Measurements from ENCODE around the gene SVIL. TPM values are rescaled to one million over a fixed set of nuclear protein-coding genes. Genes with fewer than 3 reads are reported as not detected.
"Not testable (repeated sequence)": the region's sequence is repeated elsewhere in the genome, so short reads cannot be mapped to it uniquely, and the experiment has no call there.

SVIL gene
- total RNA-seq, 2 experiments from 2014 or later: 1.0 to 3.7 TPM

GRCh38 chr10:29539412-29539811, 95.4 kb downstream of the SVIL start:
- CTCF ChIA-PET: no interaction called here
- H3K36me3 Mint-ChIP-seq: no peaks in the 10 kb centered on the region

GRCh38 chr10:29537799-29538198, 97.0 kb downstream of the SVIL start:
- Mint-ChIP-seq H3K27ac (no peak overlapping the region), H3K4me1 (no peaks in the 10 kb centered on the region), H3K4me3 (no peak overlapping the region), H3K36me3 (no peaks in the 10 kb centered on the region), H3K9me3 (ENCODE audit: low read depth) (no peaks in the 10 kb centered on the region), H3K27me3 (no peaks in the 10 kb centered on the region)
- no peak for DNase-seq
- CTCF ChIA-PET: no interaction called here
- no peak for ATAC-seq

More at GRCh38 chr10:29539412-29539811, 95.4 kb downstream of the SVIL start:
- DNase-seq (no peak), ATAC-seq (no peak)
- Mint-ChIP-seq H3K9me3 (ENCODE audit: low read depth) (no peaks in the 10 kb centered on the region), H3K4me1 (no peaks in the 10 kb centered on the region), H3K27me3 (no peaks in the 10 kb centered on the region), H3K4me3 (no peak overlapping the region), H3K27ac (no peak overlapping the region)

DNA sequence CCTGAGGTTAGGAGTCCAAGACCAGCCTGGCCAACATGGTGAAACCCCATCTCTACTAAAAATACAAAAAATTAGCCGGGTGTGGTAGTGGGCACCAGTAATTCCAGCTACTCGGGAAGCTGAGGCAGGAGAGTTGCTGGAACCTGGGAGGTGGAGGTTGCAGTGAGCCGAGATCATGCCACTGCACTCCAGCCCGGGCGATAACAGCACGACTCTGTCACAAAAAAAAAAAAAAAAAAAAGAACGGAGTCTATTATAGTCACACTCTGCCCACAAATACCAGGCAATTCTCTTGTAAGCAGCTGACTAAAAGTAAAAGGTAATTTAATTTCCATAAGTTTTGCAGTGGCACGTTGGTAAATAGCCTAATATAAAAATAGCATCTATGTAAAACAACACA, 98.1 kb downstream of the SVIL start:
- DNase-seq; H3K27me3 Mint-ChIP-seq; ATAC-seq; H3K4me1 Mint-ChIP-seq; H3K27ac Mint-ChIP-seq; H3K4me3 Mint-ChIP-seq; CTCF ChIA-PET; H3K36me3 Mint-ChIP-seq; H3K9me3 Mint-ChIP-seq (ENCODE audit: low read depth): not testable (repeated sequence)

GRCh38 chr10:29535778-29536453, 98.9 kb downstream of the SVIL start:
- Mint-ChIP-seq H3K36me3 (no peaks in the 10 kb centered on the region), H3K4me1 (no peaks in the 10 kb centered on the region), H3K4me3 (no peak overlapping the region), H3K9me3 (ENCODE audit: low read depth) (no peaks in the 10 kb centered on the region), H3K27ac (no peak overlapping the region), H3K27me3 (no peaks in the 10 kb centered on the region)
- CTCF ChIA-PET: interaction anchor here (1.0 kb wide), 1 partner anchor 13 kb away, joined by 3 read pairs; no protein-coding TSS in a partner anchor
- DNase-seq (no peak), ATAC-seq (no peak)

DNA sequence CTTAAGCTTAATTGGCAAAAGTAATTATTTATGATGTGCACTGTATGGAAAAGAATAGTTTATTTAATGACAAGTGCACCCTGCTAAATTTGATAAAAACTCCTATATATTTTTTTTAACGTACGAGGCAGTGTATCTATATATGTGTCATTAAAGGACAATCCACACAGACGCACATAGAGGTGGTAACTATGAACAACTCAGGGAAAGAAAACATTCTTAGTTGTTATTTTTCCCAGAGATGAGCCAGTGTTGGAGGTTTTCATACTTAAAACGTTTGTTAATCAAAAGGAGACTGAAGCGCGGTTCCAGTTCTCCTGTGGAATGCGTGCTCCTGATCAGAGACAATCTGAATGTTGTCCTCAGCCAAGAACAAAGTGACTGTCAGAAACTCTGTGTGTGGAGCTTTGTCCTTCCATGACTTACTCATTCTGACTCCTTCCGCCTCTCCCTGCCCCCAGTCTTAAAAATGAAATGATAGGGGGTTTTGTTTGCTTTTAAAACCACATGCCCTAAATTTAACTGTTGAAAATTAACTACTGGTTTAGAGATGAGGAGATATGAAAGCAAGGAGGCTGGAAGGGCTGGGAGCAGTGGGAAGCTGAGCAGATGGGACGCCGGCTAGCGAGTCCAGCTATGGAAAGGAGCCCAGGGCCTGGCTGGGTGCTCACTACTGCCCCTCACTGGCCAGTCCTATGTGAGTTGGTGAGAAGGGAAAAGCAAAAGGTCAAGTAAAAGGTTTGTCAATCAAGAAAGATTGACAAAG, 99.6 kb downstream of the SVIL start:
- no peaks in the 10 kb centered on the region for H3K27me3 Mint-ChIP-seq
- H3K36me3 Mint-ChIP-seq: no peaks in the 10 kb centered on the region
- CTCF ChIA-PET: interaction anchor here (1.0 to 1.4 kb wide), 2 partner anchors 13 to 38 kb away, joined by 3 read pairs; no protein-coding TSS in a partner anchor
- no peak overlapping the region for H3K27ac Mint-ChIP-seq
- ATAC-seq (no peak), DNase-seq (no peak)
- no peak overlapping the region for H3K4me3 Mint-ChIP-seq
- H3K9me3 Mint-ChIP-seq (ENCODE audit: low read depth): no peaks in the 10 kb centered on the region
- H3K4me1 Mint-ChIP-seq: no peaks in the 10 kb centered on the region

GRCh38 chr10:29534590-29534989, 100.2 kb downstream of the SVIL start:
- ATAC-seq (no peak), DNase-seq (no peak)
- CTCF ChIA-PET: interaction anchor here (1.0 to 1.4 kb wide), 2 partner anchors 12 to 38 kb away, joined by 3 read pairs; no protein-coding TSS in a partner anchor
- H3K4me1 Mint-ChIP-seq: no peaks in the 10 kb centered on the region
- H3K4me3 Mint-ChIP-seq: no peak overlapping the region
- no peaks in the 10 kb centered on the region for H3K9me3 Mint-ChIP-seq (ENCODE audit: low read depth)
- no peak overlapping the region for H3K27ac Mint-ChIP-seq
- H3K27me3 Mint-ChIP-seq: no peaks in the 10 kb centered on the region
- no peaks in the 10 kb centered on the region for H3K36me3 Mint-ChIP-seq

- Mint-ChIP-seq H3K27ac (no peak overlapping the region), H3K9me3 (ENCODE audit: low read depth) (no peaks in the 10 kb centered on the region), H3K27me3 (no peaks in the 10 kb centered on the region), H3K36me3 (no peaks in the 10 kb centered on the region), H3K4me1 (no peaks in the 10 kb centered on the region), H3K4me3 (no peak overlapping the region)
- DNase-seq (no peak), ATAC-seq (no peak)
- CTCF ChIA-PET: interaction anchor here (1.4 kb wide), 1 partner anchor 37 kb away, joined by 3 read pairs; no protein-coding TSS in a partner anchor
These were observed 101.0 kb downstream of the SVIL start for GRCh38 chr10:29533696-29534285.

GRCh38 chr10:29533046-29533445, 101.7 kb downstream of the SVIL start:
- no peaks in the 10 kb centered on the region for H3K4me1 Mint-ChIP-seq
- no peak overlapping the region for H3K27ac Mint-ChIP-seq
- no peaks in the 10 kb centered on the region for H3K27me3 Mint-ChIP-seq
- DNase-seq (no peak), ATAC-seq (no peak)
- H3K9me3 Mint-ChIP-seq (ENCODE audit: low read depth): no peaks in the 10 kb centered on the region
- H3K4me3 Mint-ChIP-seq: no peak overlapping the region
- CTCF ChIA-PET: no interaction called here
- H3K36me3 Mint-ChIP-seq: no peaks in the 10 kb centered on the region

DNA sequence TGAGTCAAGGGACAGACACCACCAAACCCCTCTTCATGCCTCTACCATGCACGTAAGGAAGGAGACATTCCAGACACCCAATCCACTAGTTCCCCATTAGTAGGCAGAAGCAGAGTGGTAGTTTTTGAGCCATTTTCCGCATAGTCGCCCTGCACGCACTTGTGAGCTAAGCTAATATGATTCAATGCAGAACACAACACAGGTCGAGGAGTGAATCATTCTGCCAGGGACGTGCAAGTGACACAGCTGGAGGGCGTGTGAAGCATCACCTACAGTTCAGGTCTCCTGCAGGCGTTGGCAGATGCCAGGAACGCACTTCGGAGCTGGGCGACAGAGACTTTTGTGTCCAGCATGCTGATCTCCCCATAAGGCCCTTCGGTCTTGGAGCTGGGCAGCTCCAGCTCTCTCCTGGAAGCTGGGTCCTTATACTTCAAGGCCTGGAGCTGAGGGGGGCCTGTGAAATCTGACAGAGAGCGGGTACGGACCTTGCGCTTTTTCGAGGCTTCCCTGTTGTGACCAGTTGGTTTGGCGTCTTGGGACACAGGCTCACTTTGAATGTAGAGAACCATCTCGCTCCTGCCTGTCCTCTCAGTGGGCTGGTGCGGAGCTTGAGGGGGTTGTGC, 102.4 kb downstream of the SVIL start:
- CTCF ChIA-PET: no interaction called here
- ATAC-seq (no peak), DNase-seq (no peak)
- Mint-ChIP-seq H3K9me3 (ENCODE audit: low read depth) (no peaks in the 10 kb centered on the region), H3K27ac (no peak overlapping the region), H3K36me3 (no peaks in the 10 kb centered on the region), H3K4me1 (no peaks in the 10 kb centered on the region), H3K27me3 (no peaks in the 10 kb centered on the region), H3K4me3 (no peak overlapping the region)

DNA sequence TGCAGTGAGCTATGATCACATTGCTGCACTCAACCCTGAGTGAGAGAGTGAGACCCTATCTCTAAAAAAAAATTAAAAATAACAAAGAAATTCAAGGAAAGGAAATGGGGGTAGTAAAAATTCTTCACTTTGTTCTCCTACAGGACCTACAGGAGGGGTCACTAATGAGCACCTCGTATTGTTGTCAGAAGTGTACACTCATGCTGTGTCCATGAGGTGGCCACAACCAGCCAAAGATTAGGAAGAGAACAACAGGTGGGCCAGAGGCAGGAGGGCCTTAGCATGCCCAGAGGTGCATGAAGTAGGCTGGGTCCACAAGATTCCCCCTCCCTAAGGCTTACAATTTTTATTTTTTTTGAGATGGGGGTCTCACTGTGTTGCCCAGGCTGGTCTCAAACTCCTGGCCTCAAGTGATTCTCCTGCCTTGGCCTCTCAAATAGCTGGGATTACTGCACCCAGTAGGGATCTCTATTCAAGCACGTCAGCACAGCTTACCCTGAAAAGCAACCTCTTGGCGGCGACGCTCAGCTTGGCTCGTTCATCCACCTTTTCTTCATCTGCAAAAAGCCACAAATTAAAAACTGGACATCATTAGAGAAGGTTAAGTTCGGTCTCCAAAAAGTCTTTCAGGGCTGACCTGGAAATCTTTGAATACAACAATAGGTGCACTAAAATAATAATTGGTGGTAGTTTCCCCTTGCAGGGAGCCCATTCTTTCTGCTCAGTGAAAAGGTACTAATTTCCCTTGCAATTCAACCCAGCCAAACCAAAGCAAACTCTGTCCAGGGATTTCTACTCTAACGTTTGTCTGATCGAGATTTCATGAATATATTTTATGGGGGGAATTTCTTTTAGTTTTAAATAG, 104.4 kb downstream of the SVIL start:
- no peaks in the 10 kb centered on the region for H3K36me3 Mint-ChIP-seq
- CTCF ChIA-PET: interaction anchor here (1.1 kb wide), 1 partner anchor 13 kb away, joined by 4 read pairs; no protein-coding TSS in a partner anchor
- H3K9me3 Mint-ChIP-seq (ENCODE audit: low read depth): no peaks in the 10 kb centered on the region
- no peak for ATAC-seq
- no peaks in the 10 kb centered on the region for H3K27me3 Mint-ChIP-seq
- no peak for DNase-seq
- no peak overlapping the region for H3K27ac Mint-ChIP-seq
- no peaks in the 10 kb centered on the region for H3K4me1 Mint-ChIP-seq
- H3K4me3 Mint-ChIP-seq: no peak overlapping the region

DNA sequence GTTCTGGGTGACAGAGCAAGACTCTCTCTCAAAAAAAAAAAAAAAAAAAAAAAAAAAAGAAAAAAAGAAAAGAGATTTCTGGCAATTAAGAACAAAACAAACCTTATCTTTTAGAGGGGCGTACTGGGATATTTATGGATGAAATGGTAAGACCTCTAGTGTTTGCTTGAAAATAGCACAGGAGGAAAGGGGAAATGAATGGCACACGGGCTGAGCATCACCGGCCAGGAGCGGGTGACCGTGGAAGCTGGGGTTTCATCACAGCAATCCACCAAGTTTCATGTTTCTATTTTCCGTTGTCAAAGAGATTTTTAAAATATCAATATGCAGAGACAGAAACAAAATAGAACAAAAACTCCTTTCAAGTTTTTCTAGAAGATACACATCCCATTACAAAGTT, 105.6 kb downstream of the SVIL start:
- H3K4me3 Mint-ChIP-seq: no peak overlapping the region
- CTCF ChIA-PET: no interaction called here
- no peaks in the 10 kb centered on the region for H3K36me3 Mint-ChIP-seq
- ATAC-seq: no peak
- no peaks in the 10 kb centered on the region for H3K4me1 Mint-ChIP-seq
- no peak overlapping the region for H3K27ac Mint-ChIP-seq
- H3K9me3 Mint-ChIP-seq (ENCODE audit: low read depth): no peaks in the 10 kb centered on the region
- DNase-seq: no peak
- H3K27me3 Mint-ChIP-seq: no peaks in the 10 kb centered on the region

DNA sequence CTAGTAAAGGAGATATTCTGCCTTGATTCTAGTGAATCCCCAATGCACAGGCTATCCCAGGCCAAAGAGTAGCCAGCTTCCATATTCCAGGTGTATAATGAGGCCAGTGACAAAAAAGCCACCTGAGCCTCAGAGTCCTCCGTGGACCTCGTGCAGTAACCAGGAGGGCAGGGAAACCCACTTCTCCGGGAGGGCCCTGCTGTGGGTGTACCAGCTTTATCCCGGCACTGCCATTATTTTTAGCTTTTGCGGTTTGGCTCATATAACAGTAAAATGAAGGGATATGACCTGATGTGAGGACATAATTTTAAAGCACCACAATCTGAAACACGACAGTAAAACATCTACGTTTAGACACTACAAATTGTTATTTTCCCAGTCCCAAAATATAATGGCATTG, 109.0 kb downstream of the SVIL start:
- Mint-ChIP-seq H3K27ac (no peak overlapping the region), H3K4me3 (no peak overlapping the region), H3K4me1 (peaks cover 7% of the 10 kb centered on the region), H3K27me3 (no peaks in the 10 kb centered on the region), H3K9me3 (ENCODE audit: low read depth) (no peaks in the 10 kb centered on the region), H3K36me3 (no peaks in the 10 kb centered on the region)
- no peak for ATAC-seq
- CTCF ChIA-PET: interaction anchor here (0.8 to 4.7 kb wide), 2 partner anchors 9 to 12 kb away, joined by 4 to 28 read pairs; no protein-coding TSS in a partner anchor
- DNase-seq: no peak

- no peak for ATAC-seq
- no peaks in the 10 kb centered on the region for H3K27me3 Mint-ChIP-seq
- no peak overlapping the region for H3K27ac Mint-ChIP-seq
- CTCF ChIA-PET: interaction anchor here (4.7 kb wide), 1 partner anchor 11 kb away, joined by 28 read pairs; no protein-coding TSS in a partner anchor
- H3K4me1 Mint-ChIP-seq: peaks cover 7% of the 10 kb centered on the region
- H3K36me3 Mint-ChIP-seq: no peaks in the 10 kb centered on the region
- DNase-seq: no peak
- H3K4me3 Mint-ChIP-seq: no peak overlapping the region
- no peaks in the 10 kb centered on the region for H3K9me3 Mint-ChIP-seq (ENCODE audit: low read depth)
These were observed 110.1 kb downstream of the SVIL start for GRCh38 chr10:29524720-29525119.

Data from activated CD8-positive, alpha-beta memory T cell treated with anti-CD3 and anti-CD28 coated beads, Interleukin-2, amount 10 ng/mL, durations not matched to agents 7 days and 5 days (primary cell).